ENCODE data around the gene TMEM53.

TMEM53 gene

DNA sequence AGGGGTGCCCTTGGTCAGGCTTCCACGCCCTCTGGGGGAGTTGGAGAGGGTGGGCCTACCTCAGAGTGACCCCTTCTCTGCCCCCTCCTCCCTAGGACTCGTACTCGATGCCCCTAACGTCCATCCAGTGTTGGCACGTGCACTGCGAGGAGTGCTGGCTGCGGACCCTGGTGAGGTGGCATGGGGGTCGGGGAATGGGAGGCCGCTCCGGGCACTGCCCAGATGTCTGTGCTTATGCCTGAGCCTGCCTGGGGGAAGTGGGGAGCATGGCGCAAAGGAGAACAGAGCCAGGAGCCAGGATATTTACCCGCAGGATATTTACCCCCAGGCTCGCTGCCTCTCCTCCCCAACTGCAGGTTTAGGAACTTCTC is 24.5 kb downstream of the TMEM53 start:
- TF ChIP-seq, protein P1, sequence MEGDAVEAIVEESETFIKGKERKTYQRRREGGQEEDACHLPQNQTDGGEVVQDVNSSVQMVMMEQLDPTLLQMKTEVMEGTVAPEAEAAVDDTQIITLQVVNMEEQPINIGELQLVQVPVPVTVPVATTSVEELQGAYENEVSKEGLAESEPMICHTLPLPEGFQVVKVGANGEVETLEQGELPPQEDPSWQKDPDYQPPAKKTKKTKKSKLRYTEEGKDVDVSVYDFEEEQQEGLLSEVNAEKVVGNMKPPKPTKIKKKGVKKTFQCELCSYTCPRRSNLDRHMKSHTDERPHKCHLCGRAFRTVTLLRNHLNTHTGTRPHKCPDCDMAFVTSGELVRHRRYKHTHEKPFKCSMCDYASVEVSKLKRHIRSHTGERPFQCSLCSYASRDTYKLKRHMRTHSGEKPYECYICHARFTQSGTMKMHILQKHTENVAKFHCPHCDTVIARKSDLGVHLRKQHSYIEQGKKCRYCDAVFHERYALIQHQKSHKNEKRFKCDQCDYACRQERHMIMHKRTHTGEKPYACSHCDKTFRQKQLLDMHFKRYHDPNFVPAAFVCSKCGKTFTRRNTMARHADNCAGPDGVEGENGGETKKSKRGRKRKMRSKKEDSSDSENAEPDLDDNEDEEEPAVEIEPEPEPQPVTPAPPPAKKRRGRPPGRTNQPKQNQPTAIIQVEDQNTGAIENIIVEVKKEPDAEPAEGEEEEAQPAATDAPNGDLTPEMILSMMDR (IDR thresholded peaks at IDR 0.05; ENCODE audit: low read depth, low read length) = no peak
- H3K4me3 ChIP-seq (ENCODE audit: low read depth, low read length) = no peak overlapping the region
- no peak for DNase-seq (ENCODE audit: low read depth, low spot score)
- in situ Hi-C loops (cut with HindIII; ENCODE audit: low sequenced_read_pairs) = no loop called here

DNA sequence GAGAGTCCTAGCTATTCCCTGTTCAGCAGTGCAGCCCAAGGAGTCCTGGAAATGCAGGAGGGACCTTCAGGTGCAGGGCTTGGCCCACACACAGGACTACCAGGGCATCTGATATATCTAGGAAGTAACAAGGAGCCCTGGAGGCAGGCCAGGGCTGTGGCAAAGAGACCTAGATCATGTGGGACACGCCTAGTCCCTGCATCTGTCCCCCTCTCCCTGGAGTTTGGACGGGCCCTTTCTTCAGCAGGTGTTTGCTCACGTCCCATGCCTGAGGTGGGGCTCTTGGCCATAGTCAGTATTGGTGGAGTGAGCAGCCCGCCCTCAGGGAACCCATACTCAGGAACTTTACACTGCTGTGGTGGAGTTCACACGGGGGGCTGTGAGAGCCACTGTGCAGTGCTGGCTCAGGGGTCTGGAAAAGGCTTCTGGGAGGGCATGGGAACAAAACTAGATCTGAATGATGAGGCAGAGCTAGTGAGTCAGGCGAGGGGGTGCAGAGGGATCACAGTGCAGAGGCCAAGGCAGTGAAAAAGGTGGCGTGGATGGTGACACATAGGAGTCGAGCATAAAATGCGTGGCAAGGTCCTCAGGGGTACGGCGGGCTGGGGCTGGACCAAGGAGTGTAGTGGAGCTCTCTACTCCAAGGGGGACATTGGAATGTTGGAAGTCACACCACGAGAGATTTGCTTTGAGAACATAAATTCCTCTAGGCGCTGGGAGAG is 25.6 kb downstream of the TMEM53 start:
- TF ChIP-seq, protein P1 (IDR thresholded peaks at IDR 0.05; ENCODE audit: low read depth, low read length) = no peak
- no peak for DNase-seq (ENCODE audit: low read depth, low spot score)
- H3K4me3 ChIP-seq (ENCODE audit: low read depth, low read length) = no peak overlapping the region
- in situ Hi-C loops (cut with HindIII; ENCODE audit: low sequenced_read_pairs) = no loop called here

DNA sequence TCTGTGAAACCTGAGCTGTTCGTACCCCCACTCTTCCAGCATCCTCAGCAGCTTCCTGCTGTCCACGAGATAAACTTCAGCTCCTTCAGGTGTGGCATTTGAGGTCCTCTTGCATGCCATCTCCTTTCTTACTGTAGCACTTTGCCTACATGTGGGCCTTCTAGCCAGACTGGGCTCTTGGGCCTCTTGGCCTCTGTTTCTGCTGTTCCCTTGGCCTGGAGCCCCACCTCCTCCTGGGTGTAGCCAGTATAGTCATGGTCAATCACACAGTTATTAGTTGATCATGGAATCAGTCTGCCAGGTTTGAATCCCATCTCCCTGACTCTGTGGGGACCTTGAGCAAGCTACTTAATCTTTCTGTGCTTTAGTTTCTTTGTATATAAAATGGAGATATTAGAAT is 26.4 kb downstream of the TMEM53 start:
- TF ChIP-seq, protein P1 (IDR thresholded peaks at IDR 0.05; ENCODE audit: low read depth, low read length) = no peak
- H3K4me3 ChIP-seq (ENCODE audit: low read depth, low read length) = no peak overlapping the region
- in situ Hi-C loops (cut with HindIII; ENCODE audit: low sequenced_read_pairs) = no loop called here
- no peak for DNase-seq (ENCODE audit: low read depth, low spot score)

DNA sequence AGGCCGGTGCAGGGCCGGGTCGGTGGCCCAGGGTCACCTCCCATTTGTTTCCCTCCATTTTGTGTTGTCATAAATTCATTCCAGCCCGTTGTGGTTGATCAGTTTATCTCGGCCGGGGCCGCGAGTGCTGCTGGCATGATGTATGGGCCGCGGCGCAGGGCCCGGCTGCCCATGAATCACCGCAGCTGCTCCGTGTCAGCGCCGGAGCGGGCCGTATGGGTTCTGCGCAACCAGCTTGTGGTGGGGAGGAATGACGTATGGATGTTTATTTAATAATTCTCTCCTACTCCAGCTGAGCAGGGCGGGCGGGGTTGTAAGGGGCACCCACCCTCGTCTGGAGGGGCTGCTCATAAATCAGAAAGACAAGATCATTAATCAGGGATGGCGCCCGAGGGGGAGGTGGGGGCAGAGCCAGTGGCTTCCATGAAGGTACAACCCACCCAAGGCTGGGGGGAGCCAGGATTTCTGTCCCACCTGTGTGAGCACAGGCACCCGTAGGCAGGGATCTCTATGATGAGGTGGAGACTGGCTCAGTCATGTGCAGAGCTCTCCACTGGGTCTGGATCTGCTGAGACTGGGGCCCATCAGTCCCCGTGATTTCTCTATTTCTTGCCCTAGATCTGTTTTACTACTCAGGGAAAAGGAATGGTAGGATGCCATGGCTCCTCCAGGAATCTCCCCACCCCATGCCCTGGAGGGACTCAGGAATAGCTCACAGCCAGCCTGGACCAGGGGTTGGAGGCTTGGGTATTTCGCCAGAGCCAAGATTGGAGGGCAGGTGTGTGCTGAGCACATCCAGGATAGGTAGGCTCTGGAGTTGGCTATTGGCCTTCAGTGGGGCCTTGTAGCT is 27.8 kb downstream of the TMEM53 start:
- H3K4me3 ChIP-seq (ENCODE audit: low read depth, low read length) = no peak overlapping the region
- DNase-seq (ENCODE audit: low read depth, low spot score) = peak; percentile 32
- TF ChIP-seq, protein P1 (IDR thresholded peaks at IDR 0.05; ENCODE audit: low read depth, low read length) = no peak
- in situ Hi-C loops (cut with HindIII; ENCODE audit: low sequenced_read_pairs) = no loop called here

DNA sequence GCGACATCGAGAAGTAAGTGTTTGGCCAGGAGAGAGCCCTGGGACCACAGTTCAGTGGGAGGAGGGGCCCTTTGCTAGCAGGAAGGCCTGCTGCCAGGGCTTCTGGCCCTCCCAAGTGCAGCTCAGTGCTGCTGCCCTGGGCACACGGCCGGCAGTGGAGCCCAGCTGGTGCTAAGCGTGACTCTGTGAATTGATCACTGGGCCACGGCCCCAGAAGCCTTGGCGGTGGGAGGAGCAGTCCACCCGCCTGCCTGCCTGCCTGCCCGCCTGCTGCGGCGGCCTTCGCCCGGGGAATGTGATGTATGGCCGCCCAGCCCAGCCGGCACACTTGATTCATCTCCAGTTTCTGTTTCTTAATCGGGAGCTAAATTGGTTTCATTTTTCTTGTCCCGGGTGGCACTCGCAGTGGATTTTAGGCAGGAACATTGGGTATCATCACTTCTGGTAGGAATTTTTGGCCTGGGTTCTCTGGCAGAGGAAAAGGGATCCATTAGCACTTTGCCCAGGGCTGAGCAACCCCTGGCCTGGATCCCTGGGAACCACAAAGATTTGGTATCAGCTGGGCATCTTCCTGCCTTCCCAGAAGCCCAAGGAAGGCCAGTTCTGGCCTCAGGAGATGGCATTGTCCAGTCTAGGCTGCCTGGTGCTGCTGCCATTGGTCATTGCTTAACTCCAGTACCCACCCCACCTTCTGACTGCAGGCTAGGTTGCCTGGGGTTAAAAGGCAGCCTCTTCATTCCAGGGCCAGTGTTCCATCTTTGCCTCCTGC is 28.6 kb downstream of the TMEM53 start:
- in situ Hi-C loops (cut with HindIII; ENCODE audit: low sequenced_read_pairs) = no loop called here
- DNase-seq (ENCODE audit: low read depth, low spot score) = peak; percentile 64
- no peak overlapping the region for H3K4me3 ChIP-seq (ENCODE audit: low read depth, low read length)
- TF ChIP-seq, protein P1 (IDR thresholded peaks at IDR 0.05; ENCODE audit: low read depth, low read length) = no peak

DNA sequence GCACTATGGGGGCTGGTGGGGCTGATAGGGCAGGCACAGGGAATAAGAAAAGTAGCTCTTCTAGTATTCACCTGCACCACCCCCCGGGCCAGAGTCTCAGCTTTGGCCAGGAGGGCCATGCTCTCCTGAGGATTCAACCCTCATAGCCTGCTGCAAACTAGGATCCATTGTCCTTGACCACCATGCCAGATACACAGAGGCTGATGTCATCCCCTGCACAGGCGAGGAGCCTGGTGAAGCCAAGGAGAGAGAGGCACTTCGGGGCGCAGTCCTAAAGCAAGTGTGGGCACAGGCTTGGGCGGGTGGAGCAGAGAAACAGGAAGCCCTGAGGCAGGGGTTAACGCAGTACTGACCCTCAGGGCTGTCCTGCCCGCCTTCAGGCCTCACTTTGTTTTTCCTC is 29.5 kb downstream of the TMEM53 start:
- DNase-seq (ENCODE audit: low read depth, low spot score) = no peak
- in situ Hi-C loops (cut with HindIII; ENCODE audit: low sequenced_read_pairs) = no loop called here
- TF ChIP-seq, protein P1 (IDR thresholded peaks at IDR 0.05; ENCODE audit: low read depth, low read length) = no peak

More for the DNA sequence above, 29.5 kb downstream of the TMEM53 start:
- H3K4me3 ChIP-seq (ENCODE audit: low read depth, low read length) = no peak overlapping the region
